K562 (cell line): ENCODE measurements around the gene STAB2. TPM values are rescaled to one million over a fixed set of nuclear protein-coding genes. Genes with fewer than 3 reads are reported as not detected.

ENCODE experiments used
- ARID1B ChIP-seq: fragments of 450-650 bp; IDR thresholded peaks from 2 replicates; pipeline ENCODE4 v1.6.1; 2016; ENCODE audit warnings: antibody characterized with exemption, mild to moderate bottlenecking, inconsistent platforms
- CBX8 ChIP-seq: fragments of 200-600 bp; sonication (generic); IDR thresholded peaks from 2 replicates; pipeline ENCODE4 v1.6.1; 2012; ENCODE audit warnings: borderline replicate concordance, mixed run types, low read depth, mild to moderate bottlenecking, moderate library complexity, mixed read lengths, low read length, control low read depth, inconsistent platforms; ENCODE audit not compliant: poor library complexity, severe bottlenecking; ENCODE audit errors: extremely low read depth
- HDGF ChIP-seq: fragments of 450-650 bp; IDR thresholded peaks from 2 replicates; pipeline ENCODE4 v1.6.1; 2016
- JUNB ChIP-seq: fragments of 450-650 bp; formaldehyde crosslinking; conservative IDR thresholded peaks from 2 replicates; pipeline ENCODE4 v1.4.0; 2020; ENCODE audit warnings: mild to moderate bottlenecking
- KAT7 ChIP-seq: sonication (generic); formaldehyde crosslinking; IDR thresholded peaks from 2 replicates; pipeline ENCODE4 v1.8.0; 2022; ENCODE audit warnings: missing genetic modification reagents, mild to moderate bottlenecking, borderline replicate concordance
- MAFK ChIP-seq: IDR thresholded peaks from 2 replicates; pipeline ENCODE4 v1.6.1; 2011; ENCODE audit warnings: low read length, improper control_type of control experiment
- MAZ ChIP-seq, 2 experiments: fragments of 450-650 bp in 1 of 2; sonication (generic) in 1 of 2; formaldehyde crosslinking; IDR thresholded peaks in 1 of 2; conservative IDR thresholded peaks in 1 of 2; 2 replicates each; pipeline versions ENCODE4 v1.4.0 to v1.5.0; 2020; ENCODE audit warnings: mild to moderate bottlenecking in 1 of 2, missing genetic modification reagents in 1 of 2
- POU5F1 ChIP-seq: fragments of 150-350 bp; IDR thresholded peaks from 2 replicates; pipeline ENCODE4 v1.6.1; 2014; ENCODE audit warnings: borderline replicate concordance, low read length, low read depth, mild to moderate bottlenecking; ENCODE audit not compliant: partially characterized antibody
- RBM14 ChIP-seq: fragments of 200-400 bp; formaldehyde crosslinking; IDR thresholded peaks from 2 replicates; pipeline ENCODE4 v1.6.1; 2018; ENCODE audit warnings: low read depth, mild to moderate bottlenecking, low read length, moderate library complexity, borderline replicate concordance; ENCODE audit not compliant: insufficient read depth
- SMC3 ChIP-seq: conservative IDR thresholded peaks from 2 replicates; pipeline ENCODE4 v1.6.1; 2011; ENCODE audit warnings: low read depth, low read length, improper control_type of control experiment; ENCODE audit not compliant: insufficient read depth
- STAG1 ChIP-seq: sonication (generic); formaldehyde crosslinking; IDR thresholded peaks from 2 replicates; pipeline ENCODE4 v1.5.0; 2020; ENCODE audit warnings: missing genetic modification reagents, borderline replicate concordance
- TARDBP ChIP-seq: fragments of 450-650 bp; IDR thresholded peaks from 2 replicates; pipeline ENCODE4 v1.6.1; 2016
- ZNF282 ChIP-seq: sonication (generic); formaldehyde crosslinking; IDR thresholded peaks from 2 replicates; pipeline ENCODE4 v1.8.1; 2023; ENCODE audit warnings: missing genetic modification reagents
- ZNF324 ChIP-seq: fragments of 250-450 bp; sonication (Bioruptor Pico); IDR thresholded peaks from 2 replicates; pipeline ENCODE4 v1.4.0; 2020; ENCODE audit warnings: mild to moderate bottlenecking
- ZNF507 ChIP-seq: conservative IDR thresholded peaks from 2 replicates; pipeline ENCODE4 v1.6.1; 2017; ENCODE audit warnings: missing genetic modification characterization, missing compliant biosample characterization
- ZNF695 ChIP-seq: fragments of 450-650 bp; formaldehyde crosslinking; IDR thresholded peaks from 2 replicates; pipeline ENCODE4 v1.4.0; 2020; ENCODE audit warnings: mild to moderate bottlenecking, moderate library complexity
- polyA plus RNA-seq, 8 experiments: library from polyadenylated mRNA; depleted of rRNA in 4 of 8; stranded (reverse) in 5 of 8; unstranded in 3 of 8; fragments of >200 nt; fragmentation: Nextera tagmentation in 2 of 8; fragmentation: Illumina TruSeq in 1 of 8; extraction: Ambion mirVana in 2 of 8; extraction: Trizol in 1 of 8; gene quantifications; 2 replicates each; pipeline versions ENCODE4 v1.2.1 to v1.2.3, GENCODE V29; 2011 to 2014; ENCODE audit warnings: inconsistent platforms in 1 of 8, missing spikeins in 1 of 8
- total RNA-seq, 7 experiments: library from RNA; depleted of rRNA in 6 of 7; stranded (reverse); fragments of >200 nt in 6 of 7; fragmentation: Illumina TruSeq in 2 of 7; extraction: Trizol in 2 of 7; gene quantifications; 2 replicates each; pipeline versions ENCODE4 v1.2.1 to v1.2.3, GENCODE V29; 2011 to 2021; ENCODE audit warnings: low replicate concordance in 1 of 7
- TF ChIP-seq, protein P1 (sequence below): sonication (generic); formaldehyde crosslinking; IDR thresholded peaks from 2 replicates; pipeline ENCODE4 v1.8.1; 2023; ENCODE audit warnings: missing genetic modification reagents, mild to moderate bottlenecking, borderline replicate concordance
- TF ChIP-seq, protein P2 (sequence below): fragments of 450-650 bp; formaldehyde crosslinking; IDR thresholded peaks from 2 replicates; pipeline ENCODE4 v1.4.0; 2020; ENCODE audit warnings: mild to moderate bottlenecking, moderate library complexity
- TF ChIP-seq, protein P3 (sequence below), 2 experiments: fragments of 150-350 bp in 1 of 2; IDR thresholded peaks; 2 replicates each; pipeline ENCODE4 v1.6.1; 2012 to 2016; ENCODE audit warnings: low read depth in 2 of 2, low read length in 2 of 2, mild to moderate bottlenecking in 1 of 2, moderate library complexity in 1 of 2

The STAB2 gene
- total and polyA plus RNA-seq, 9 of the 15 experiments (the other 6 are each of a cell fraction or from before 2014, with no cell fraction given): 0.10 TPM; not detected in 8

DNA sequence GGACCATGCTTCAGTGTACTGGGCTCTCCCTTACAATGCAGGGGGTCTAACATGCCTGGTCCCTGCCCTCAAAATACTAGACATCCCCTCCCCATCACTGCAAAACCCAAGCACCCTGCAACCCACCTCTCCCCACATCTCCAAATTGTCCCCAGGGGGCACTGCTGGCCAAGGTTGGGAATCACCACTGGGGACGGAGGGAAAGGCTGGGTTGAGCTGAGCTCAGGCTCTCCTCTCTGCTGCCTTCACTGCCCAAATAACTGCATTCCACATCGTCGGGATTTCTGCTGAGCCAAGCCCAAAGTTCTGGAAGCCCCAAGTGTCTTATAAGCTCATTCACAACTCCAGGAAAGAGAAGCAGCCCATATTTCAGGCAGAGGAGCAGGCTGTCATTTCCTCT is 184.4 kb downstream of the STAB2 start (continued):
- TF ChIP-seq, protein P1, sequence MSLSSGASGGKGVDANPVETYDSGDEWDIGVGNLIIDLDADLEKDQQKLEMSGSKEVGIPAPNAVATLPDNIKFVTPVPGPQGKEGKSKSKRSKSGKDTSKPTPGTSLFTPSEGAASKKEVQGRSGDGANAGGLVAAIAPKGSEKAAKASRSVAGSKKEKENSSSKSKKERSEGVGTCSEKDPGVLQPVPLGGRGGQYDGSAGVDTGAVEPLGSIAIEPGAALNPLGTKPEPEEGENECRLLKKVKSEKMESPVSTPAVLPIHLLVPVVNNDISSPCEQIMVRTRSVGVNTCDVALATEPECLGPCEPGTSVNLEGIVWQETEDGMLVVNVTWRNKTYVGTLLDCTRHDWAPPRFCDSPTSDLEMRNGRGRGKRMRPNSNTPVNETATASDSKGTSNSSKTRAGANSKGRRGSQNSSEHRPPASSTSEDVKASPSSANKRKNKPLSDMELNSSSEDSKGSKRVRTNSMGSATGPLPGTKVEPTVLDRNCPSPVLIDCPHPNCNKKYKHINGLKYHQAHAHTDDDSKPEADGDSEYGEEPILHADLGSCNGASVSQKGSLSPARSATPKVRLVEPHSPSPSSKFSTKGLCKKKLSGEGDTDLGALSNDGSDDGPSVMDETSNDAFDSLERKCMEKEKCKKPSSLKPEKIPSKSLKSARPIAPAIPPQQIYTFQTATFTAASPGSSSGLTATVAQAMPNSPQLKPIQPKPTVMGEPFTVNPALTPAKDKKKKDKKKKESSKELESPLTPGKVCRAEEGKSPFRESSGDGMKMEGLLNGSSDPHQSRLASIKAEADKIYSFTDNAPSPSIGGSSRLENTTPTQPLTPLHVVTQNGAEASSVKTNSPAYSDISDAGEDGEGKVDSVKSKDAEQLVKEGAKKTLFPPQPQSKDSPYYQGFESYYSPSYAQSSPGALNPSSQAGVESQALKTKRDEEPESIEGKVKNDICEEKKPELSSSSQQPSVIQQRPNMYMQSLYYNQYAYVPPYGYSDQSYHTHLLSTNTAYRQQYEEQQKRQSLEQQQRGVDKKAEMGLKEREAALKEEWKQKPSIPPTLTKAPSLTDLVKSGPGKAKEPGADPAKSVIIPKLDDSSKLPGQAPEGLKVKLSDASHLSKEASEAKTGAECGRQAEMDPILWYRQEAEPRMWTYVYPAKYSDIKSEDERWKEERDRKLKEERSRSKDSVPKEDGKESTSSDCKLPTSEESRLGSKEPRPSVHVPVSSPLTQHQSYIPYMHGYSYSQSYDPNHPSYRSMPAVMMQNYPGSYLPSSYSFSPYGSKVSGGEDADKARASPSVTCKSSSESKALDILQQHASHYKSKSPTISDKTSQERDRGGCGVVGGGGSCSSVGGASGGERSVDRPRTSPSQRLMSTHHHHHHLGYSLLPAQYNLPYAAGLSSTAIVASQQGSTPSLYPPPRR (CRISPR knock-in tag): no peak
- TF ChIP-seq HDGF (peak; percentile 50; the same call in 1 of the 2 replicates), RBM14 (no peak), KAT7 (CRISPR knock-in tag) (no peak), POU5F1 (no peak), ZNF695 (CRISPR knock-in tag) (no peak), STAG1 (CRISPR knock-in tag) (peak; percentile 69; the same call in 1 of the 2 replicates), JUNB (CRISPR knock-in tag) (no peak), MAFK (0 out of 2 replicates have a peak, but pooled peaks have one; percentile 14), ARID1B (no peak), ZNF507 (tag) (no peak), MAZ (CRISPR knock-in tag; conservative IDR thresholded peaks at IDR 0.05 in 1 of 2, IDR thresholded peaks at IDR 0.05 in 1 of 2) (peak in 1 of 2 experiments; percentile 40; a peak in 1 of 4 replicates), ZNF324 (no peak), CBX8 (no peak), SMC3 (peak; percentile 40; the same call in 1 of the 2 replicates), ZNF282 (CRISPR knock-in tag) (no peak), TARDBP (no peak)
- TF ChIP-seq, protein P2, sequence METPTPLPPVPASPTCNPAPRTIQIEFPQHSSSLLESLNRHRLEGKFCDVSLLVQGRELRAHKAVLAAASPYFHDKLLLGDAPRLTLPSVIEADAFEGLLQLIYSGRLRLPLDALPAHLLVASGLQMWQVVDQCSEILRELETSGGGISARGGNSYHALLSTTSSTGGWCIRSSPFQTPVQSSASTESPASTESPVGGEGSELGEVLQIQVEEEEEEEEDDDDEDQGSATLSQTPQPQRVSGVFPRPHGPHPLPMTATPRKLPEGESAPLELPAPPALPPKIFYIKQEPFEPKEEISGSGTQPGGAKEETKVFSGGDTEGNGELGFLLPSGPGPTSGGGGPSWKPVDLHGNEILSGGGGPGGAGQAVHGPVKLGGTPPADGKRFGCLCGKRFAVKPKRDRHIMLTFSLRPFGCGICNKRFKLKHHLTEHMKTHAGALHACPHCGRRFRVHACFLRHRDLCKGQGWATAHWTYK: no peak
- TF ChIP-seq, protein P3, sequence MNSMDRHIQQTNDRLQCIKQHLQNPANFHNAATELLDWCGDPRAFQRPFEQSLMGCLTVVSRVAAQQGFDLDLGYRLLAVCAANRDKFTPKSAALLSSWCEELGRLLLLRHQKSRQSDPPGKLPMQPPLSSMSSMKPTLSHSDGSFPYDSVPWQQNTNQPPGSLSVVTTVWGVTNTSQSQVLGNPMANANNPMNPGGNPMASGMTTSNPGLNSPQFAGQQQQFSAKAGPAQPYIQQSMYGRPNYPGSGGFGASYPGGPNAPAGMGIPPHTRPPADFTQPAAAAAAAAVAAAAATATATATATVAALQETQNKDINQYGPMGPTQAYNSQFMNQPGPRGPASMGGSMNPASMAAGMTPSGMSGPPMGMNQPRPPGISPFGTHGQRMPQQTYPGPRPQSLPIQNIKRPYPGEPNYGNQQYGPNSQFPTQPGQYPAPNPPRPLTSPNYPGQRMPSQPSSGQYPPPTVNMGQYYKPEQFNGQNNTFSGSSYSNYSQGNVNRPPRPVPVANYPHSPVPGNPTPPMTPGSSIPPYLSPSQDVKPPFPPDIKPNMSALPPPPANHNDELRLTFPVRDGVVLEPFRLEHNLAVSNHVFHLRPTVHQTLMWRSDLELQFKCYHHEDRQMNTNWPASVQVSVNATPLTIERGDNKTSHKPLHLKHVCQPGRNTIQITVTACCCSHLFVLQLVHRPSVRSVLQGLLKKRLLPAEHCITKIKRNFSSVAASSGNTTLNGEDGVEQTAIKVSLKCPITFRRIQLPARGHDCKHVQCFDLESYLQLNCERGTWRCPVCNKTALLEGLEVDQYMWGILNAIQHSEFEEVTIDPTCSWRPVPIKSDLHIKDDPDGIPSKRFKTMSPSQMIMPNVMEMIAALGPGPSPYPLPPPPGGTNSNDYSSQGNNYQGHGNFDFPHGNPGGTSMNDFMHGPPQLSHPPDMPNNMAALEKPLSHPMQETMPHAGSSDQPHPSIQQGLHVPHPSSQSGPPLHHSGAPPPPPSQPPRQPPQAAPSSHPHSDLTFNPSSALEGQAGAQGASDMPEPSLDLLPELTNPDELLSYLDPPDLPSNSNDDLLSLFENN (IDR thresholded peaks at IDR 0.05; ENCODE audit: low read depth in 2 of 2, low read length in 2 of 2): no peak
